BJ (cell line): Measurements from ENCODE around the gene CERS6. TPM values are rescaled to one million over a fixed set of nuclear protein-coding genes. Genes with fewer than 3 reads are reported as not detected.

Experiments used
- CTCF ChIA-PET: fragments of 350-600 bp; formaldehyde crosslinking; extraction: SDS; loops from one replicate; lab custom pipeline; 2021; ENCODE audit warnings: antibody characterized with exemption, inconsistent platforms; lab: Yijun Ruan, JAX
- POLR2A ChIA-PET: fragments of 300-600 bp; sonication (Branson Sonifier 250); formaldehyde crosslinking; extraction: SDS; loops from one replicate; lab custom pipeline; 2021; ENCODE audit warnings: antibody characterized with exemption; lab: Charles Lee
- DNase-seq: peaks from one replicate; pipeline ENCODE4 v3.0.0-alpha.2; 2011; ENCODE audit warnings: low read depth
- H3K27me3 ChIP-seq: 2 replicates; pipeline ENCODE4 v1.6.0; 2011; ENCODE audit warnings: low read length; ENCODE audit not compliant: control insufficient read depth, insufficient read depth
- H3K36me3 ChIP-seq: 2 replicates; pipeline ENCODE4 v1.5.1; 2011; ENCODE audit warnings: low read length; ENCODE audit not compliant: control insufficient read depth, insufficient read depth
- H3K4me3 ChIP-seq: 2 replicates; pipeline ENCODE4 v1.5.1; 2011; ENCODE audit warnings: low read depth, mild to moderate bottlenecking, control low read depth, low read length
- polyA plus RNA-seq: library from polyadenylated mRNA; depleted of rRNA; stranded (reverse); fragments of >200 nt; gene quantifications from 2 replicates; pipeline ENCODE4 v1.2.3, GENCODE V29; 2011
- TF ChIP-seq, protein P1 (sequence below): IDR thresholded peaks from 2 replicates; pipeline ENCODE4 v1.5.1; 2011; ENCODE audit warnings: low read depth, mild to moderate bottlenecking, control low read depth, inconsistent platforms, low read length, moderate library complexity; ENCODE audit not compliant: insufficient read depth

The CERS6 gene
- polyA plus RNA-seq, 1 experiment = 1.6 TPM

DNA sequence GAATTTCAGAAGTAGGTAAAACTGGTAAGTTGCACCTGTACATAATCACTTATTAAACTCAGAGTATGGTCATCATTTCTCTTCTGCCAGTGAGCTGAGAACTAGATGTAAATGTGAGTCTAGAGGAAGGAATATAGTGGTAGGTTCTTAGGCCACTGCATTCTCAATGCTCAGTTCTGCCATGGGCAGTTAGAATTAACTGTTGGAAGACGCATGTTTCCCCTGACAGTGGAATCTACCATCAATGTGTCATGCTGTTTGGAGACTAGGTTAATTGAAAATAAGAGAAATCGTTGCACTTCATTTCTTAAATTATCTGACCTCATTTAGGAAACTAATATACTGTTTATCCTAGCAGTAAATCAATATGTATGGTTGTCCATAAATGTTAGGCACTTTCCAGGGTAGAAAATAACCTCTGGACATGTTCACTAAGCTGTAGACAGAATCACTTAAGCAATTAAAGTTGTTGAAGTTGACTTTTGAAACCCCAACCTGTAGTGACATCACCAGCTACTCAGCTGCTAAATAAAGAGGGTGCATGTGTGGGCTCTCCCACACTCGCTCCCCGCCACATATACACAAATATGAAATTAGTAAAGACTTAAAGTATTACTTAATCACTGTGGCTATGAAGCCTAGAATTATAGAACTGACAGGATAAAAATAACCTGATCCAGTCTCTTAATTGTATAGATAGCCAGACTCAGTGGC is 254.8 kb downstream of the CERS6 start:
- Histone ChIP-seq H3K36me3 (no peaks in the 10 kb centered on the region), H3K4me3 (no peak overlapping the region), H3K27me3 (no peaks in the 10 kb centered on the region)
- POLR2A ChIA-PET = no interaction called here
- CTCF ChIA-PET = interaction anchor here (0.8 to 1.8 kb wide), 2 partner anchors 10 to 364 kb away, joined by 3 to 8 read pairs; no protein-coding TSS in a partner anchor
- no peak for DNase-seq
- TF ChIP-seq, protein P1, sequence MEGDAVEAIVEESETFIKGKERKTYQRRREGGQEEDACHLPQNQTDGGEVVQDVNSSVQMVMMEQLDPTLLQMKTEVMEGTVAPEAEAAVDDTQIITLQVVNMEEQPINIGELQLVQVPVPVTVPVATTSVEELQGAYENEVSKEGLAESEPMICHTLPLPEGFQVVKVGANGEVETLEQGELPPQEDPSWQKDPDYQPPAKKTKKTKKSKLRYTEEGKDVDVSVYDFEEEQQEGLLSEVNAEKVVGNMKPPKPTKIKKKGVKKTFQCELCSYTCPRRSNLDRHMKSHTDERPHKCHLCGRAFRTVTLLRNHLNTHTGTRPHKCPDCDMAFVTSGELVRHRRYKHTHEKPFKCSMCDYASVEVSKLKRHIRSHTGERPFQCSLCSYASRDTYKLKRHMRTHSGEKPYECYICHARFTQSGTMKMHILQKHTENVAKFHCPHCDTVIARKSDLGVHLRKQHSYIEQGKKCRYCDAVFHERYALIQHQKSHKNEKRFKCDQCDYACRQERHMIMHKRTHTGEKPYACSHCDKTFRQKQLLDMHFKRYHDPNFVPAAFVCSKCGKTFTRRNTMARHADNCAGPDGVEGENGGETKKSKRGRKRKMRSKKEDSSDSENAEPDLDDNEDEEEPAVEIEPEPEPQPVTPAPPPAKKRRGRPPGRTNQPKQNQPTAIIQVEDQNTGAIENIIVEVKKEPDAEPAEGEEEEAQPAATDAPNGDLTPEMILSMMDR = no peak

DNA sequence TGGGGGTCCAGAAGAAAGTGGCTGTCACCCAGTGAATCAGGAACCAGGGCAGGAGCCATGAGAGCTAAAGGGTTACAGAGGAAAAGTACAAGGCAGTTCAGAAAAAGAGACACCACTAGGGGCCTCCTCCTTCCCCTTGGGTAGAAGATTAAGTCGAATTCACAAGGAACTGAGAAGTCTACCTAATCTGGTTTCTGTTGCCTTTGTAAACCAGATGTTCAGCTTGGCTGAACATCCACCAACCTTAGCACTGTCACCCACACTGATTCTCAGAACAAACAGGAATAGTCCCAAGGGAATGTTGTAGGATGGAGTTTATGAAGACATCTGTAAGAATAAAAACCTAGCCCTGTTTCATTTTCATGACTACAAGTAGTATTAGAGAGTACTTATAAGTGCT is 256.0 kb downstream of the CERS6 start:
- DNase-seq = no peak

DNA sequence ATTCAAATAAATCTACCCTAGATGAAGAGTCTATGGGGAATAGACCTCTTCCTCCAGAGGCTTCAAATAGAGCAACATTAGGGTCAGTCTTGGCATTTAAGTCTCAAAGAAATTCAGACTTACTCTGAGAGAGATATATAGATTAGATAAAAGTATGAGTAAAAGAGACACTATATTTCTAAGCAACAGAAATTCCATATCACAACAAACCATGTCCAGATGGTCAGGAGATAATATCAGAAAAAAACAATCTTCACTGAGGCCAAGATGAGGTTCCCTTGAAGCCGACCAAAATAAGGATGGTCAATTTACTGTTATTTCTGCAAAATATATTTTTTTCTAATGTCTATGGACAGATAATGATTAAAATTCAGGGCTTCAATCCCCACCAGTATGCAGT is 257.3 kb downstream of the CERS6 start:
- no peak overlapping the region for H3K4me3 ChIP-seq
- ChIA-PET POLR2A (no interaction called here), CTCF (no interaction called here)
- no peak for DNase-seq
- H3K27me3 ChIP-seq = no peaks in the 10 kb centered on the region
- TF ChIP-seq, protein P1 = no peak
- no peaks in the 10 kb centered on the region for H3K36me3 ChIP-seq

More for the DNA sequence above, 256.0 kb downstream of the CERS6 start:
- H3K36me3 ChIP-seq = no peaks in the 10 kb centered on the region
- H3K4me3 ChIP-seq = no peak overlapping the region
- H3K27me3 ChIP-seq = no peaks in the 10 kb centered on the region
- ChIA-PET CTCF (interaction anchor here (1.8 kb wide), 1 partner anchor 366 kb away, joined by 8 read pairs; no protein-coding TSS in a partner anchor), POLR2A (no interaction called here)
- TF ChIP-seq, protein P1 = no peak

DNA sequence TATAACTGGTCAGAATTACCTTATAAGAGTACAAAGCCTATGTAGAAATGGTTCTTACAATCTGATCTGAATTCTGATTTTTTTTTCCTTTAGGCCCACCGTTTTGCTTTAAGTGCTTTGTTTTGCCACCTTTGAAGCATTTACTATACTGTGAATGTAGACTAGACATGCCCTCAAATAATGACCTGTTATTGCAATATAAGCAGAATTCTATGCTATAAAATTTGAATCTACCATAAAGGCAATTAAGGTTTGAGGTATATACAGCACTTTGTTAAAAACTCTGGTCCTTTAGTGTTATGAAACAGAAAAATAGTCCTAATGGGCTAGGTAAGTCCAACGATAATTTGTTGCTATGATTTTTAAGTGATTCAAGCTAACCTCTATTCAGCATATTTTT is 259.8 kb downstream of the CERS6 start:
- Histone ChIP-seq H3K27me3 (no peaks in the 10 kb centered on the region), H3K4me3 (no peak overlapping the region), H3K36me3 (no peaks in the 10 kb centered on the region)
- TF ChIP-seq, protein P1 = no peak
- DNase-seq = no peak
- CTCF ChIA-PET = no interaction called here
- POLR2A ChIA-PET = no interaction called here

DNA sequence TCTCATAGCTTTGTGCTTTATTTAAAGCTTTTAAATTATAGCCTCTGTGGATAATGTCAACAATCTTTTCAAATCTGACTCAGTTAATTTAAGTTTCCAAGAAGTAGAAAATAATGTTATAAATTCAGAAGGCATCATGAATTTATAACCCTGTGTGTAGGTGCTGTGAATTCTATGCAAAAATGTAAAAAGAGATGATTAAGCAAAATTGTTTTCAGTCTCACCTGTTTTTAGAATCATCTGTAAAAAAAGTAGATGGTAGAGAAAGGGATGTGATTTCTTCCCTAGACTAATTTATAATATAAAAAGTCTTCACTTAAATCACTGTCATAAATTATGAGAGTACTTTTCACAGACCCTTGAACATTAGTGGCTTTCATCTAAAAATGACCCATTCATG is 260.8 kb downstream of the CERS6 start:
- H3K36me3 ChIP-seq = no peaks in the 10 kb centered on the region
- ChIA-PET POLR2A (no interaction called here), CTCF (interaction anchor here (0.5 to 1.1 kb wide), 3 partner anchors 10 to 336 kb away, joined by 3 read pairs; no protein-coding TSS in a partner anchor)
- no peak overlapping the region for H3K4me3 ChIP-seq
- TF ChIP-seq, protein P1 = no peak
- no peaks in the 10 kb centered on the region for H3K27me3 ChIP-seq
- no peak for DNase-seq
